Uterus (tissue), 2 donors: ENCODE measurements around the gene GNL3.

ENCODE experiments used
- POLR2A ChIP-seq, 2 donors: fragments of 450-650 bp; IDR thresholded peaks; one replicate each; pipeline ENCODE4 v1.6.1; 2016; ENCODE audit warnings: antibody characterized with exemption in 2 of 2, mild to moderate bottlenecking in 1 of 2, moderate library complexity in 1 of 2
- TF ChIP-seq, protein P1 (sequence below), 4 experiments: fragments of 200-600 bp in 2 of 4; fragments of 450-650 bp in 2 of 4; sonication (generic) in 2 of 4; IDR thresholded peaks; one replicate each; pipeline ENCODE4 v1.5.1; 2016 to 2019; ENCODE audit warnings: antibody characterized with exemption in 4 of 4, mild to moderate bottlenecking in 2 of 4, moderate library complexity in 1 of 4

- TF ChIP-seq, protein P1, sequence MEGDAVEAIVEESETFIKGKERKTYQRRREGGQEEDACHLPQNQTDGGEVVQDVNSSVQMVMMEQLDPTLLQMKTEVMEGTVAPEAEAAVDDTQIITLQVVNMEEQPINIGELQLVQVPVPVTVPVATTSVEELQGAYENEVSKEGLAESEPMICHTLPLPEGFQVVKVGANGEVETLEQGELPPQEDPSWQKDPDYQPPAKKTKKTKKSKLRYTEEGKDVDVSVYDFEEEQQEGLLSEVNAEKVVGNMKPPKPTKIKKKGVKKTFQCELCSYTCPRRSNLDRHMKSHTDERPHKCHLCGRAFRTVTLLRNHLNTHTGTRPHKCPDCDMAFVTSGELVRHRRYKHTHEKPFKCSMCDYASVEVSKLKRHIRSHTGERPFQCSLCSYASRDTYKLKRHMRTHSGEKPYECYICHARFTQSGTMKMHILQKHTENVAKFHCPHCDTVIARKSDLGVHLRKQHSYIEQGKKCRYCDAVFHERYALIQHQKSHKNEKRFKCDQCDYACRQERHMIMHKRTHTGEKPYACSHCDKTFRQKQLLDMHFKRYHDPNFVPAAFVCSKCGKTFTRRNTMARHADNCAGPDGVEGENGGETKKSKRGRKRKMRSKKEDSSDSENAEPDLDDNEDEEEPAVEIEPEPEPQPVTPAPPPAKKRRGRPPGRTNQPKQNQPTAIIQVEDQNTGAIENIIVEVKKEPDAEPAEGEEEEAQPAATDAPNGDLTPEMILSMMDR (IDR thresholded peaks at IDR 0.05), result no peak
- TF ChIP-seq POLR2A (IDR thresholded peaks at IDR 0.05), result no peak
Measured at GRCh38 chr3:52712291-52713212, 26.7 kb downstream of the GNL3 start.
